Stimulated activated CD8-positive, alpha-beta memory T cell treated with anti-CD3 and anti-CD28 coated beads, Interleukin-15, amount 100 ng/mL, for 48 hours (primary cell): ENCODE data around the gene ELP2.

Experiments
- DNase-seq, 2 donors: peaks; one replicate each; pipeline ENCODE4 v3.0.0-alpha.2; 2020; ENCODE audit warnings: low read depth in 2 of 2

The ELP2 gene

GRCh38 chr18:36124841-36125240 lies 4.9 kb upstream of the ELP2 start:
- DNase-seq: no peak

DNA sequence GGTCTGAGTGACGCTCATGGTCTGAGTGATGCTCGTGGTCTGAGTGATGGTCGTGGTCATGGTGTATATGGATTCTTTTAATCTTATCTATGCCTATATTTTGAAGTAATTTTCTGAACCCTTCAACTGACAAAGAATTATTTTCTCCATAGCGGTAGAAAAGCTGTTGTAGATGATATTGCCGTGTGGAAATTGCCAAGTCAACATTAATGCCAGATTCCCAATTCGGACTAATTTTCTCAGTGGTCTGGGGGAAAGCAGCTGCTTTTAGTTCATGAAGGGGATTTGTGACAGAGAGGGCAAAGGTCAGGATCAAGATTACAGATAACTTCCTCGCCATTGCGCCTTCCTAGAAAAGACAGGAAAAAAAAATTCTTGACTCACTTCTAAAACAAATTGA lies 3.0 kb upstream of the ELP2 start:
- no peak for DNase-seq

GRCh38 chr18:36127836-36128529 lies 1.7 kb upstream of the ELP2 start:
- no peak for DNase-seq

DNA sequence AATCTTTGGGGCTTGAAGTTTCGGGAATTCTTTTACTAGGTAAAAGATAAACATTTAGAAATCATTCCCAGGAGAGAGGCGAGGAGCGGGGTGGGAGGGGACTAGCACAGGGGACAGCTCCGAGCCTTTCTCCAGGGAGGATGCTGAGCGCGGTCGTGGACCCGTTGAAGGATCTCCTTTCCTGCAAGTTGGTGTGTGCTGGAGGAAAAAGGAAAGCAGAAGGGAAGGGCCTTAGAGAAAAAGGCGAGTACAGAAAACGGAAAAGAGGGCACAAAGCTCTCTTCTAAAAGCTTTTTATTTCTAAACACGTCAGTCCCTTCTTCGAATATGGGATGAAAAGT lies 1.2 kb upstream of the ELP2 start:
- no peak for DNase-seq

DNA sequence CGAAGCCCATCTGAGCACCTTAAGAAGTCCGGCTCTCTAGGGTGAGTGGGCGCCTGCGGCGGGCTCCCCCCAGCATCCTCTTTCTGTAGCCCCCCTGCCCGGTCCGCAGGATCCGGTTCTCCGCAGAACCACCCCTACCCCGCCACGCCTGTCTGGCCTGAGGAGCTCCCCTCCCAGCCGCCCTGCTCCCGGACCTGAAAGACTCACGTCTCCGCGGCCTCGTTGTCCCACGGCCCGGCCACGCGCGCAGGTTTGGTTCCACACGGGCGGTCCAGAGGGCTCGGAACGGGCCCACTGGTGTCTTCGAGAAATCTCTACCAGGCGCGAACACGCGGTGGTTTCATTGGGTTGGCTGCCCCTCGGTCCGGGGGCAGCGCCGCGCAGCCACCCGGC lies 796 bp upstream of the ELP2 start:
- DNase-seq: no peak

GRCh38 chr18:36130039-36130831 lies 536 bp downstream of the ELP2 start:
- DNase-seq: no peak

DNA sequence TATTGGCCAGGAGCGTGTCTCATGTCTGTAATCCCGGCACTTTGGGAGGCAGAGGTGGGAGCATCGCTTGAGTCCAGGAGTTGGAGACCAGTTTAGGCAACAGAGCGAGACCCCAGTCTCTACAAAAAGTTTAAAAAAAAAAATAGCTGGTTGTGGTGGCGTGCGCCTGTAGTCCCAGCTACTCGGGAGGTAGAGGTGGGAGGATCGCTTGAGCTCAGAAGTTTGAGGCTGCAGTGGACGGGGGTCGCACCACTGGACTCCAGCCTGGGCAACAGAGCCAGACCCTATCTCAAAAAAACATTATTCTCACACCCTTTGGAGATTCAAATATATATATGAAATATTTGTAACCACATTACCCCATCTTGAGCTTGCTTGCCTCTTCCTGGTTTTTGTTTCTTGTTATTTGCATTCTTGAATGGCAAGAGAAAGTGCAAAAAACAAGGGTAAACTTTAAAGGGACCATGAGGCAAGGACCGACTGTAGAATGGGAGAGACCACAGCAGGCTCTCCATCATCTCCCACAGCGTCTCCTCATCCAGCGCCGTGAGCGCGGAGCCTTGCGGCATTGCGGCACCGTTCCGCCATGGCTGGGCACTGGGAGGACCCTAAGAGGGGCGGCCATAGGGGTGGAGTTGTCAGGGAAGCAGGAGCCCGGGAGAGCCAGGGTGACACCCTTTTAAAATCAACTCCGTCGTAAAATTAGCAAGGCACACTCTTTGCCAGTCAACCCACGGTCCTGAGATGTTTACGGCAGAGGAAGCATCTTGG lies 1.4 kb downstream of the ELP2 start:
- DNase-seq: no peak

DNA sequence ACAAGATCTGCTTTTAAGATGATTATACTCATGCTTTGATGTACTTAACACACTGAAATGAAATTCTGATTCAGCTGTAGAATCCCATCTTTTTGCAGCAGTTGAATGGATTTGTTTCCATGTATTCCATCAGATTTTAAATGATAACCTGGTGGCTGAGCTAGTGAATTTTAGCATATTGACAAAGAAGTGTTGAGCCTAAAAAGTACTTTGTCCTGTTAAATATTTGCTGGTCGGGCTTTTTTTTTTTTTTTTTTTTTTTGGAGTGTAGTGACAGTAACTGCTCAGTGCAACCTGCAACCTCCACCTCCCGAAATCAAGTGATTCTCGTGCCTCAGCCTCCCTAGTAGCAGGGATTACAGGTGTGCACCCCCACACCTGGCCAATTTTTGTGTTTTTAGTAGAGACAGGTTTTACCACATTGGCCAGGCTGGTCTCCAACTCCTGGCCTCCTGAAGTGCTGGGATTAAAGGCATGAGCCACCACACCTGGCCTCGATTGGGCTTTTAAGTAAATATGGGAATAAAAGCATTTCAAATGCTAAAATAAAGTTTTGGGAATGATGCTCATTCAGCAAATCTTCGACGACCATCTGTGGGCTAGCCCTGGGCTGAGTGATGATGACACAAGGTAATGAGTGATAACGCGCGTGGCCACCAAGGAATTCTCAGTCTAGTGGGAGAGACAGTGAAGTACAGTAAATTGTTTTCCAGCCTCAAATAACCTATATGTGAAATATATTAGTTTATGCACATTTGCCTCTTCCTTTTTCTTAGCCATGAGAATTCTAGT lies 2.2 kb downstream of the ELP2 start:
- no peak for DNase-seq

GRCh38 chr18:36132756-36133155 lies 3.1 kb downstream of the ELP2 start:
- no peak for DNase-seq

DNA sequence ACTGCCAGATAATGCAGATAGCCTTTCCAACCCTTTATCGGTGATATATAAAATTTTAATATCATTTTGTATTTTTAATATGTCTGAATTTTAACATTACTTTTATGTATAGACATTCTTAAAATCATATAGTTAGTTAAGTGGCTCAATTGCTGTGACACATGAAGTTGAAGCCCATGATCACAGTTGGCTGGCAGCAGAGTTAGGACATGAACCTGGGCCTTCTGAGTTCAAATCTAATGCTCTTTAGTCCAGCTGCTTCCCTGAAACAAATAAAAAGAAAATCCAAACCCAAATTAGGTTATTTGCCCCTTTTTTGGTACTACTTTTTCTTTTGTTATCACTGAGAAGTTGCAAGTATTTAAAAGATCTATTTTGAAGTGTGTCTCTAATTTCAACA lies 5.6 kb downstream of the ELP2 start:
- DNase-seq: no peak

GRCh38 chr18:36139245-36139644 lies 9.5 kb downstream of the ELP2 start:
- DNase-seq: no peak

GRCh38 chr18:36141576-36141975 lies 11.9 kb downstream of the ELP2 start:
- no peak for DNase-seq

DNA sequence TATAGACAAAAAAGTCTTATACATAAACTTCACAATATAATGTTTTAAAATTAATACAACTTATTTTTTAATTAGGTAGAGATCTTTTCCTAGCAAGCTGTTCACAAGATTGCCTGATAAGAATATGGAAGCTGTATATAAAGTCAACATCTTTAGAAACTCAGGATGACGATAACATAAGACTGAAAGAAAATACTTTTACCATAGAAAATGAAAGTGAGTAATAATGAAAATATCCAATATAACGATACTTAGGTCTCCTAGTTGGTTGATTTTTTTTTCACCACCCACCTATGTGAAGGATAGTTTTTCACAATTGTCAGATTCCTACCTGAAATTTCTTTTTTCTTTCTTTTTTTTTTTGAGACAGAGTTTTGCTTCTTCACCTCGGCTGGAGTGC lies 13.1 kb downstream of the ELP2 start:
- no peak for DNase-seq

DNA sequence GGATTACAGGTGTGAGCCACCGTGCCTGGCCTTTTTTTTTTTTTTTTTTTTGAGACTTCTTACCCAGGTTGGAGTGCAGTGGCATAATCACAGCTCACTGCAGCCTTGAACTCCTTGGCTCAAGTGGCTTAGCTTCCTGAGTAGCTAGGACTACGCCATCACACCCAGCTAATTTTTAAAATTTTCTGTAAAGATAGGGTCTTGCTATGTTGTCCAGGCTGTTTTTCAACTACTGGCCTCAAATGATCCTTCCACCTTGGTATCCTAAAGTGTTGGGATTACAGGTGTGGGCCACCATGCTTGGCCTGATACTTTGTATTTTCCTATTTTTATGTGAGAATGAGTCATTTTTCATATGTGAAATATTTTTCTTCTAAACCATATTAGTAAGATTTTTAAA lies 13.7 kb downstream of the ELP2 start:
- no peak for DNase-seq

GRCh38 chr18:36149514-36150289 lies 20.0 kb downstream of the ELP2 start:
- no peak for DNase-seq

DNA sequence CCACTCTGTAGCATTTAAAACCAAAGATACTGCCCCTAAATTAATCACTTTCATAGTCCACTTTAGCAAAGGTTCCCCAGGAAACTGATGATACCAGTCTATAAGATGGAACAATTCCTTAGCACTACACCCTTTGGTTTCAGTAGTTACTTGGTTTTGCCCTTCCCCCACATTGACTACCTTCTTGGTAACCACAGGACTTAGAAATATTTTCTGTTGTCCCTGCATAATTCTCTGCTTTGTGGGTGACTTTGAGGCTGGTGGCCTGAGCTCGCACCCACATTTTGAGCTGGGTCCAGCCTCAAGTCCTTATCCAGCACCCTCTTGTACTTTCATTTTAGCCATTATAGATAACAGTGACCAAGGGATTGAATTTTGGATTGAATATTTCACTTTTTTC lies 23.1 kb downstream of the ELP2 start:
- DNase-seq: no peak

- no peak for DNase-seq
Observed at GRCh38 chr18:36153203-36153602, 23.5 kb downstream of the ELP2 start.

GRCh38 chr18:36153771-36154170 lies 24.1 kb downstream of the ELP2 start:
- DNase-seq: no peak

- no peak for DNase-seq
Observed at GRCh38 chr18:36155851-36156757, 26.4 kb downstream of the ELP2 start.

GRCh38 chr18:36157441-36157840 lies 27.7 kb downstream of the ELP2 start:
- no peak for DNase-seq
